ENCODE data around the gene RPAP3. TPM values are rescaled to one million over a fixed set of nuclear protein-coding genes. Genes with fewer than 3 reads are reported as not detected.

RPAP3 gene
- total RNA-seq, 1 experiment from 2014 or later: 44.3 TPM

GRCh38 chr12:47652521-47653234, 53.2 kb downstream of the RPAP3 start:
- ATAC-seq: peak; percentile 64
- peak; percentile 59; the same call in 1 of the 2 replicates for TF ChIP-seq GABPB1 (CRISPR knock-in tag; IDR thresholded peaks at IDR 0.05)
- no peak for TF ChIP-seq GTF2I (CRISPR knock-in tag; conservative IDR thresholded peaks at IDR 0.05)

GRCh38 chr12:47651368-47652254, 54.2 kb downstream of the RPAP3 start:
- ChIA-PET POLR2A (interaction anchor here (1.7 kb wide), 1 partner anchor 15 kb away, joined by 5 read pairs; no protein-coding TSS in a partner anchor), CTCF (interaction anchor here (0.5 to 4.2 kb wide), 18 partner anchors 10 to 479 kb away, joined by 3 to 41 read pairs (median 4); partner anchors contain the start of gene SLC48A1)
- no peaks in the 10 kb centered on the region for H3K9me3 Mint-ChIP-seq
- H3K4me1 Mint-ChIP-seq: peaks cover 14% of the 10 kb centered on the region
- TF ChIP-seq ZNF416 (CRISPR knock-in tag; IDR thresholded peaks at IDR 0.05): no peak
- no peak for TF ChIP-seq JAZF1 (CRISPR knock-in tag; IDR thresholded peaks at IDR 0.05)
- no peak for TF ChIP-seq ZNF138 (CRISPR knock-in tag; conservative IDR thresholded peaks at IDR 0.05)
- TF ChIP-seq JUN (CRISPR knock-in tag; IDR thresholded peaks at IDR 0.05): no peak
- no peak for TF ChIP-seq ZBTB21 (CRISPR knock-in tag; IDR thresholded peaks at IDR 0.05; ENCODE audit: borderline replicate concordance)
- no peak for TF ChIP-seq CBFB (CRISPR knock-in tag; IDR thresholded peaks at IDR 0.05; ENCODE audit: low read depth)
- TF ChIP-seq USF1 (CRISPR knock-in tag; IDR thresholded peaks at IDR 0.05): no peak
- TF ChIP-seq TCF7 (CRISPR knock-in tag; IDR thresholded peaks at IDR 0.05; ENCODE audit: low read depth): no peak
- no peak for TF ChIP-seq ZNF219 (CRISPR knock-in tag; IDR thresholded peaks at IDR 0.05; ENCODE audit: borderline replicate concordance)
- TF ChIP-seq USF2 (CRISPR knock-in tag; IDR thresholded peaks at IDR 0.05): no peak
- no peak for TF ChIP-seq CDX4 (CRISPR knock-in tag; IDR thresholded peaks at IDR 0.05; ENCODE audit: borderline replicate concordance)
- no peak for TF ChIP-seq ETV6 (CRISPR knock-in tag; IDR thresholded peaks at IDR 0.05)
- TF ChIP-seq RELA (CRISPR knock-in tag; IDR thresholded peaks at IDR 0.05; ENCODE audit: borderline replicate concordance): no peak
- H3K27ac Mint-ChIP-seq: no peak overlapping the region
- H3K27me3 Mint-ChIP-seq (ENCODE audit: low read depth): no peaks in the 10 kb centered on the region
- DNase-seq (ENCODE audit: low spot score) (peak; percentile 31), ATAC-seq (peak; percentile 76)
- no peaks in the 10 kb centered on the region for H3K36me3 Mint-ChIP-seq
- H3K4me3 Mint-ChIP-seq: no peak overlapping the region

More at GRCh38 chr12:47652521-47653234, 53.2 kb downstream of the RPAP3 start:
- H3K36me3 Mint-ChIP-seq: no peaks in the 10 kb centered on the region
- H3K27ac Mint-ChIP-seq: no peak overlapping the region
- H3K27me3 Mint-ChIP-seq (ENCODE audit: low read depth): no peaks in the 10 kb centered on the region
- peaks cover 14% of the 10 kb centered on the region for H3K4me1 Mint-ChIP-seq
- POLR2A ChIA-PET: interaction anchor here (1.7 kb wide), 1 partner anchor 16 kb away, joined by 5 read pairs; no protein-coding TSS in a partner anchor
- H3K4me3 Mint-ChIP-seq: no peak overlapping the region
- no peak for DNase-seq (ENCODE audit: low spot score)
- CTCF ChIA-PET: interaction anchor here (0.6 to 4.2 kb wide), 9 partner anchors 9 to 191 kb away, joined by 3 to 41 read pairs (median 4); partner anchors contain the start of gene SLC48A1
- no peaks in the 10 kb centered on the region for H3K9me3 Mint-ChIP-seq

GRCh38 chr12:47650469-47650868, 55.4 kb downstream of the RPAP3 start:
- POLR2A ChIA-PET: no interaction called here
- H3K4me1 Mint-ChIP-seq: peaks cover 14% of the 10 kb centered on the region
- ATAC-seq (no peak), DNase-seq (ENCODE audit: low spot score) (no peak)
- CTCF ChIA-PET: interaction anchor here (4.2 kb wide), 1 partner anchor 13 kb away, joined by 41 read pairs; no protein-coding TSS in a partner anchor
- no peaks in the 10 kb centered on the region for H3K27me3 Mint-ChIP-seq (ENCODE audit: low read depth)
- no peak overlapping the region for H3K4me3 Mint-ChIP-seq
- H3K27ac Mint-ChIP-seq: no peak overlapping the region
- no peaks in the 10 kb centered on the region for H3K9me3 Mint-ChIP-seq
- no peaks in the 10 kb centered on the region for H3K36me3 Mint-ChIP-seq
- TF ChIP-seq FOXP1 (CRISPR knock-in tag; IDR thresholded peaks at IDR 0.05; ENCODE audit: borderline replicate concordance): no peak
- TF ChIP-seq EMX1 (CRISPR knock-in tag; IDR thresholded peaks at IDR 0.05): no peak
- TF ChIP-seq FOXP4 (CRISPR knock-in tag; IDR thresholded peaks at IDR 0.05): no peak
- TF ChIP-seq ZNF219 (CRISPR knock-in tag; IDR thresholded peaks at IDR 0.05; ENCODE audit: borderline replicate concordance): no peak
- TF ChIP-seq E2F1 (CRISPR knock-in tag; IDR thresholded peaks at IDR 0.05): no peak
- no peak for TF ChIP-seq PREB (CRISPR knock-in tag; IDR thresholded peaks at IDR 0.05; ENCODE audit: borderline replicate concordance)
- TF ChIP-seq ZSCAN18 (CRISPR knock-in tag; IDR thresholded peaks at IDR 0.05): no peak
- TF ChIP-seq ZNF671 (CRISPR knock-in tag; IDR thresholded peaks at IDR 0.05): no peak
